HEK293T (cell line): ENCODE measurements around the gene PDSS2.
A peak's percentile ranks its signal among the peaks of the same experiment; 100 is the strongest.

Experiments used
- CTCF ChIA-PET: fragments of 350-600 bp; formaldehyde crosslinking; extraction: SDS; loops from one replicate; lab custom pipeline; 2021; ENCODE audit warnings: antibody characterized with exemption, inconsistent platforms; lab: Yijun Ruan, JAX
- POLR2A ChIA-PET: fragments of 350-600 bp; formaldehyde crosslinking; extraction: SDS; loops from one replicate; lab custom pipeline; 2020; ENCODE audit warnings: antibody characterized with exemption, inconsistent platforms; lab: Yijun Ruan, JAX
- DNase-seq: peaks from one replicate; pipeline ENCODE4 v3.0.0; 2012; ENCODE audit warnings: mixed read lengths; ENCODE audit errors: extremely low spot score
- ARNT ChIP-seq: fragments of 450-650 bp; IDR thresholded peaks from 2 replicates; pipeline ENCODE4 v1.6.1; 2017; ENCODE audit warnings: mild to moderate bottlenecking
- BHLHE40 ChIP-seq: fragments of 450-650 bp; IDR thresholded peaks from 2 replicates; pipeline ENCODE4 v1.6.1; 2016; ENCODE audit warnings: mild to moderate bottlenecking, moderate library complexity, borderline replicate concordance
- CTBP1 ChIP-seq: fragments of 450-650 bp; IDR thresholded peaks from 2 replicates; pipeline ENCODE4 v1.6.1; 2016; ENCODE audit warnings: borderline replicate concordance
- ELF4 ChIP-seq: fragments of 450-650 bp; IDR thresholded peaks from 2 replicates; pipeline ENCODE4 v1.6.1; 2017; ENCODE audit warnings: antibody characterized with exemption
- FOXA1 ChIP-seq: fragments of 450-650 bp; IDR thresholded peaks from 2 replicates; pipeline ENCODE4 v1.6.1; 2016; ENCODE audit warnings: mild to moderate bottlenecking
- FOXK2 ChIP-seq: fragments of 450-650 bp; IDR thresholded peaks from 2 replicates; pipeline ENCODE4 v1.6.1; 2016; ENCODE audit warnings: mild to moderate bottlenecking
- FOXM1 ChIP-seq: fragments of 450-650 bp; IDR thresholded peaks from 2 replicates; pipeline ENCODE4 v1.6.1; 2017; ENCODE audit warnings: mild to moderate bottlenecking, borderline replicate concordance
- HDGF ChIP-seq: fragments of 450-650 bp; IDR thresholded peaks from 2 replicates; pipeline ENCODE4 v1.6.1; 2017; ENCODE audit warnings: antibody characterized with exemption, borderline replicate concordance
- L3MBTL2 ChIP-seq: fragments of 450-650 bp; conservative IDR thresholded peaks from 2 replicates; pipeline ENCODE4 v1.6.1; 2016; ENCODE audit warnings: mild to moderate bottlenecking
- LEF1 ChIP-seq: fragments of 450-650 bp; IDR thresholded peaks from 2 replicates; pipeline ENCODE4 v1.6.1; 2017; ENCODE audit warnings: mild to moderate bottlenecking, borderline replicate concordance
- NFRKB ChIP-seq: fragments of 450-650 bp; IDR thresholded peaks from 2 replicates; pipeline ENCODE4 v1.6.1; 2016; ENCODE audit warnings: mild to moderate bottlenecking, moderate library complexity
- PKNOX1 ChIP-seq: fragments of 450-650 bp; IDR thresholded peaks from 2 replicates; pipeline ENCODE4 v1.6.1; 2016
- SP1 ChIP-seq: fragments of 450-650 bp; IDR thresholded peaks from 2 replicates; pipeline ENCODE4 v1.6.1; 2017
- SUZ12 ChIP-seq: fragments of 450-650 bp; IDR thresholded peaks from 2 replicates; pipeline ENCODE4 v1.6.1; 2016; ENCODE audit warnings: mild to moderate bottlenecking
- TARDBP ChIP-seq: fragments of 450-650 bp; IDR thresholded peaks from 2 replicates; pipeline ENCODE4 v1.6.1; 2016
- ZNF384 ChIP-seq: fragments of 450-650 bp; IDR thresholded peaks from 2 replicates; pipeline ENCODE4 v1.6.1; 2016

Gene PDSS2

GRCh38 chr6:107490566-107491137 is 31.3 kb upstream of the PDSS2 start:
- POLR2A ChIA-PET: interaction anchor here (1.0 to 11.4 kb wide), 3 partner anchors 31 to 177 kb away, joined by 3 to 78 read pairs (median 6); partner anchors contain the start of gene PDSS2
- no peak for DNase-seq
- TF ChIP-seq FOXA1 (no peak), ZNF384 (no peak), CTBP1 (no peak), PKNOX1 (no peak), LEF1 (no peak), SUZ12 (no peak), ELF4 (no peak), NFRKB (no peak), FOXK2 (no peak), FOXM1 (no peak), TARDBP (no peak), HDGF (no peak), BHLHE40 (no peak), L3MBTL2 (no peak), SP1 (no peak), ARNT (no peak)
- CTCF ChIA-PET: interaction anchor here (0.6 kb wide), 1 partner anchor 176 kb away, joined by 3 read pairs; no protein-coding TSS in a partner anchor

- TF ChIP-seq LEF1 (no peak), FOXA1 (no peak), CTBP1 (no peak), FOXK2 (no peak), TARDBP (no peak), HDGF (no peak), BHLHE40 (no peak), L3MBTL2 (no peak), ZNF384 (no peak), ARNT (no peak), ELF4 (no peak), FOXM1 (no peak)
- ChIA-PET POLR2A (interaction anchor here (0.8 to 11.4 kb wide), 14 partner anchors 10 to 181 kb away, joined by 3 to 78 read pairs (median 3); partner anchors contain the start of gene PDSS2), CTCF (interaction anchor here (0.8 to 1.5 kb wide), 4 partner anchors 9 to 167 kb away, joined by 3 to 5 read pairs (median 4); partner anchors contain the start of gene PDSS2)
- peak; percentile 75 for DNase-seq
Observed at GRCh38 chr6:107489636-107490565, 30.5 kb upstream of the PDSS2 start, which contains the start of gene SOBP. Gene SOBP (plus strand): TSS chr6:107490117. CDS start chr6:107490617, 500 bp downstream.

GRCh38 chr6:107488875-107489635 is 29.7 kb upstream of the PDSS2 start:
- ChIA-PET POLR2A (interaction anchor here (0.8 to 11.4 kb wide), 13 partner anchors 9 to 182 kb away, joined by 3 to 78 read pairs (median 3); partner anchors contain the start of gene PDSS2), CTCF (interaction anchor here (0.6 to 1.5 kb wide), 5 partner anchors 9 to 168 kb away, joined by 3 to 5 read pairs (median 4); partner anchors contain the start of gene PDSS2)
- no peak for TF ChIP-seq HDGF
- no peak for TF ChIP-seq ZNF384
- TF ChIP-seq L3MBTL2: peak; percentile 55
- no peak for TF ChIP-seq FOXK2
- TF ChIP-seq FOXM1: no peak
- DNase-seq: peak; percentile 57

GRCh38 chr6:107488174-107488874 is 29.0 kb upstream of the PDSS2 start:
- ChIA-PET CTCF (interaction anchor here (0.6 to 1.5 kb wide), 5 partner anchors 8 to 168 kb away, joined by 3 to 5 read pairs (median 4); partner anchors contain the start of gene PDSS2), POLR2A (interaction anchor here (0.9 to 11.4 kb wide), 10 partner anchors 8 to 183 kb away, joined by 3 to 78 read pairs (median 4); partner anchors contain the start of gene PDSS2)

GRCh38 chr6:107485157-107485556 is 25.8 kb upstream of the PDSS2 start:
- no peak for DNase-seq
- TF ChIP-seq HDGF: no peak
- TF ChIP-seq L3MBTL2: no peak
- no peak for TF ChIP-seq BHLHE40
- no peak for TF ChIP-seq ELF4
- TF ChIP-seq SP1: no peak
- no peak for TF ChIP-seq SUZ12
- TF ChIP-seq LEF1: no peak
- TF ChIP-seq FOXA1: no peak
- TF ChIP-seq ARNT: no peak
- no peak for TF ChIP-seq PKNOX1
- TF ChIP-seq TARDBP: no peak
- TF ChIP-seq FOXK2: no peak
- no peak for TF ChIP-seq FOXM1
- no peak for TF ChIP-seq NFRKB
- no peak for TF ChIP-seq CTBP1
- TF ChIP-seq ZNF384: no peak
- ChIA-PET CTCF (no interaction called here), POLR2A (no interaction called here)

More at GRCh38 chr6:107488174-107488874, 29.0 kb upstream of the PDSS2 start:
- no peak for TF ChIP-seq FOXM1
- no peak for TF ChIP-seq TARDBP
- TF ChIP-seq BHLHE40: no peak
- no peak for DNase-seq
